ENCODE measurements around the gene ETF1. TPM values are rescaled to one million over a fixed set of nuclear protein-coding genes. Genes with fewer than 3 reads are reported as not detected.

ETF1 gene
- total RNA-seq, 4 donors from 2014 or later: 64.9 to 84.9 (median 80.4) TPM

DNA sequence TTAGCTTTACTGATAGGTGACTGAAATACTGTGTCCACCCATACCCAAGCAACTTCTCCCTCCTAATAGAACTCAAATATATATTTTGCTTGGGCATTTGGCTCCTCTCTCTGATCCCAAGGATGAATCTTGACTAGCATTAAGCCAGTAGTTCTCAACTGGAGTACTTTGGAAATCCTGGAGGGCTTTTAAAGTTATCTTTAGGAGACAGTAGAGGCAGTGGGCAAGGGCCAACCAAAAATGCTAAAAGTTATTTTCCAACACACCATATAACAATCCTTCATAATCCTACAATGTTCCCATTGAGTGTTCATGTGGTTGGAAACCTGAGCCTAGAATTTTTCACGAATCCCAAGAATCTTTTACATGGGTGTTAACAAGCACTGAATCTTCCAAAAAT lies 11.1 kb upstream of the ETF1 start:
- Histone ChIP-seq H3K9me3 (no peaks in the 10 kb centered on the region), H3K4me1 (peaks cover 0 to 6% of the 10 kb centered on the region in 2 donors), H3K27me3 (no peaks in the 10 kb centered on the region), H3K36me3 (peaks cover 38 to 49% of the 10 kb centered on the region in 2 donors), H3K4me3 (replicated peaks in 1 of 3) (no peak overlapping the region), H3K27ac (no peak overlapping the region)
- TF ChIP-seq, protein P1, sequence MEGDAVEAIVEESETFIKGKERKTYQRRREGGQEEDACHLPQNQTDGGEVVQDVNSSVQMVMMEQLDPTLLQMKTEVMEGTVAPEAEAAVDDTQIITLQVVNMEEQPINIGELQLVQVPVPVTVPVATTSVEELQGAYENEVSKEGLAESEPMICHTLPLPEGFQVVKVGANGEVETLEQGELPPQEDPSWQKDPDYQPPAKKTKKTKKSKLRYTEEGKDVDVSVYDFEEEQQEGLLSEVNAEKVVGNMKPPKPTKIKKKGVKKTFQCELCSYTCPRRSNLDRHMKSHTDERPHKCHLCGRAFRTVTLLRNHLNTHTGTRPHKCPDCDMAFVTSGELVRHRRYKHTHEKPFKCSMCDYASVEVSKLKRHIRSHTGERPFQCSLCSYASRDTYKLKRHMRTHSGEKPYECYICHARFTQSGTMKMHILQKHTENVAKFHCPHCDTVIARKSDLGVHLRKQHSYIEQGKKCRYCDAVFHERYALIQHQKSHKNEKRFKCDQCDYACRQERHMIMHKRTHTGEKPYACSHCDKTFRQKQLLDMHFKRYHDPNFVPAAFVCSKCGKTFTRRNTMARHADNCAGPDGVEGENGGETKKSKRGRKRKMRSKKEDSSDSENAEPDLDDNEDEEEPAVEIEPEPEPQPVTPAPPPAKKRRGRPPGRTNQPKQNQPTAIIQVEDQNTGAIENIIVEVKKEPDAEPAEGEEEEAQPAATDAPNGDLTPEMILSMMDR (IDR thresholded peaks at IDR 0.05): no peak
- no peak for TF ChIP-seq POLR2A (IDR thresholded peaks at IDR 0.05)
- intact Hi-C loops (cut with DNase I): no loop called here
- no peak for DNase-seq
- WGBS, 2 donors: 89 to 90% methylated on average over 1 of the region's 1 CpG

DNA sequence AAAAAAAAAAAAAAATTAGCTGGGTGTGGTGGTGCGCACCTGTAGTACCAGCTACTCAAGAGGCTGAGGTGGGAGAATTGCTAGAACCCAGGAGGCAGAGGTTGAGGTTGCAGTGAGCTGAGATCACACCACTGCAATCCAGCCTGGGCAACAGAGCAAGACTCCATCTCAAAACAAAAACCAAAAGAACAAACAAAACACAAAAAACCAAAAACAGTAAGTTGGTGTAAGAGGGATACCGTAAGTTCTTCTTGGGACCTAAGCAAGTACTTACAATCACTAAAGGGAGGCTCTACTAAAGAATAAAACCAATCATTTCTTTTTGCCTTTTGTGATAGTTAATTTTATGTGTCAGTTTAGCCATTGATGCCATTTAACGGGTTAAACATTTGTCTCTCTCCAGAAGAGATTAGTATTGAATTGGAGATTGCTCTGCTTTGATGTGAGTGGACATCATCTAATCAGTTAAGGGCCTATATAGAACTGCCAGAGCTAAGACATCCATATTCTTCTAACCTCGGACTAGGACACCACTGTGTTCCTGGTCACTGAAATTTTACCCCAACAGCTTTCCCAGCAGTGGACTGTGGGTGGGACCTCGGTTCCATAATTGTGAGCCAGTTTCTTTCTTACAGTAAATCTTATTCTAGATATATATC lies 10.5 kb upstream of the ETF1 start:
- intact Hi-C loops (cut with DNase I): no loop called here
- 93 to 94% methylated on average over 5 of the region's 5 CpGs for WGBS, 2 donors
- H3K27ac ChIP-seq: no peak overlapping the region
- no peak overlapping the region for H3K4me3 ChIP-seq (replicated peaks in 1 of 3)
- H3K27me3 ChIP-seq: no peaks in the 10 kb centered on the region
- peaks cover 33 to 44% of the 10 kb centered on the region in 2 donors for H3K36me3 ChIP-seq
- TF ChIP-seq, protein P1 (IDR thresholded peaks at IDR 0.05): no peak
- H3K4me1 ChIP-seq: peaks cover 0 to under 1% of the 10 kb centered on the region in 2 donors
- H3K9me3 ChIP-seq: no peaks in the 10 kb centered on the region
- DNase-seq: no peak

DNA sequence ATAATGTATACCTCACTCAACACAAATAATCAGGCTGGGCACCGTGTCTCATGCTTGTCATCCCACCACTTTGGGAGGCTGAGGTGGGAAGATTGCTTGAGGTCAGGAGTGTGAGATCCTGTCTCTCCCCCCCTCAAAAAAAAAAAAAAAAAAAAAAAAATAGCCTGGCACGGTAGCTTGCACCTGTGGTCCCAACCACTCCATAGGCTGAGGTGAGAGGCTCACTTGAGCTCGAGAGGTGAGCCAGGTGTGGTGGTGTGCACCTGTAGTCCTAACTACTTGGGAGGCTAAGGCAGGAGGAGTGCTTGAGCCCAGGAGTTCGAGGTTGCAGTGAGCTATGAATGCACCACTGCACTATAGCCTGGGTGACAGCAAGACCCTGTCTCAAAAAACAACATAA lies 9.6 kb upstream of the ETF1 start:
- Histone ChIP-seq H3K27me3 (no peaks in the 10 kb centered on the region), H3K9me3 (no peaks in the 10 kb centered on the region), H3K4me1 (no peaks in the 10 kb centered on the region), H3K36me3 (peaks cover 26 to 34% of the 10 kb centered on the region in 2 donors), H3K27ac (no peak overlapping the region), H3K4me3 (replicated peaks in 1 of 3) (no peak overlapping the region)
- TF ChIP-seq, protein P1 (IDR thresholded peaks at IDR 0.05): no peak
- TF ChIP-seq POLR2A (IDR thresholded peaks at IDR 0.05): no peak
- 90 to 92% methylated on average over 4 of the region's 4 CpGs for WGBS, 2 donors
- intact Hi-C loops (cut with DNase I): no loop called here
- no peak for DNase-seq

DNA sequence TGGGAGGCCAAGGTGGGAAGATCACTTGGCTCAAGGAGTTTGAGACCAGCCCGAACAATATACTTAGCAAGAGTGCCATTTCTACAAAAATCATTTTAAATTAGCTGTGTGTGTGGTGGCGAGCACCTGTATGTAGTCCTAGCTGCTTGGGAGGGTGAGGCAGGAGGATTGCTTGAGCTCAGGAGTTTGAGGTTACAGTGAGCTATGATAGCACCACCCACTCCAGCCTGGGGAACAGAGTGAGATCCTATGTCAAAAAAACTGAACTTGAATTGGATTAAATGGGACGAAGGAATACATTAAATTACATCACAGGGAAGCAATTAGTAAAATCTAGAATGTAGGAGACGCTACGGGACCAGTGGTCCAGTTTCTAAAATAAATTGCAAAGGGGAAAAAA lies 6.4 kb upstream of the ETF1 start:
- Histone ChIP-seq H3K9me3 (no peaks in the 10 kb centered on the region), H3K27me3 (no peaks in the 10 kb centered on the region), H3K4me3 (replicated peaks in 1 of 3) (no peak overlapping the region), H3K4me1 (peaks cover 16 to 20% of the 10 kb centered on the region in 2 donors), H3K27ac (no peak overlapping the region), H3K36me3 (peaks cover 0 to 6% of the 10 kb centered on the region in 2 donors)
- intact Hi-C loops (cut with DNase I): loop anchor here (5.0 kb wide), 1 partner anchor 97 kb away; no protein-coding TSS in a partner anchor
- TF ChIP-seq POLR2A (IDR thresholded peaks at IDR 0.05): no peak
- TF ChIP-seq, protein P1 (IDR thresholded peaks at IDR 0.05): no peak
- DNase-seq: no peak
- 95 to 96% methylated on average over 5 of the region's 5 CpGs for WGBS, 2 donors

DNA sequence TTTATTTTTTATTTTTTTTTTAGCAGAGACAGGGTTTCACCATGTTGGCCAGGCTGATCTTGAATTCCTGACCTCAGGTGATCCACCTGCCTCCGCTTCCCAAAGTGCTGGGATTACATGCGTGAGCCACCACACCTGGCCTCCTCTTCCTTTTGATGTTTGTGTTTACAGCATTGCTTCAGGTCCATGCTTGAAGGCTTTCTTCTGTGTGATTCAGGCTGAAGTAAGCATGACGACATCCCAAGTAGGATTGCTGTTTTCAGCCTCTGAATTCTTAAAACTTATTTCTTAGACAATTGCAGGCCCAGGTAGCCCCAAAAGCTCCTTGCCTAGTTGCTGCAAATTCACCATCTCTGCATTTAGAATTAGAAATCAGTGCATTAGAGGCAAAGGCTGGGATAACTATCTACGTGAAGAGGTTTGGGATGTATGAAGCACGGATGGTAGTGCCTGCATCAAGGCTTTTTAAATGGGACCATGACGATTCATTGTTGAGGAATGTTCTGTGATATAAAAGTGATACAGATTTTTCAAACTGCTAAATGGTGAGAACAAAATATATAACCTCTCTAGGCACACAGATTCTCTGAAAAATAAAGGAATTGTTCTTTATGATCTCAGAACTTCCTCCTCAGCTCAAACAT lies 3.0 kb upstream of the ETF1 start:
- Histone ChIP-seq H3K36me3 (no peaks in the 10 kb centered on the region), H3K9me3 (no peaks in the 10 kb centered on the region), H3K27ac (no peak overlapping the region), H3K27me3 (no peaks in the 10 kb centered on the region), H3K4me1 (peaks cover 26 to 34% of the 10 kb centered on the region in 2 donors), H3K4me3 (replicated peaks in 1 of 3) (no peak overlapping the region)
- WGBS, 2 donors: 91 to 92% methylated on average over 6 of the region's 6 CpGs
- TF ChIP-seq, protein P1 (IDR thresholded peaks at IDR 0.05): no peak
- no peak for TF ChIP-seq POLR2A (IDR thresholded peaks at IDR 0.05)
- no peak for DNase-seq
- intact Hi-C loops (cut with DNase I): loop anchor here (5.0 kb wide), 1 partner anchor 94 kb away; no protein-coding TSS in a partner anchor
